D721Med (cell line): ENCODE measurements around the gene TNFRSF6B.
"Not testable (repeated sequence)": the region's sequence is repeated elsewhere in the genome, so short reads cannot be mapped to it uniquely, and the experiment has no call there.

Experiments
- DNase-seq: peaks from one replicate; pipeline ENCODE4 v3.0.0; 2011; ENCODE audit warnings: low spot score; ENCODE audit not compliant: insufficient read length
- FAIRE-seq: peaks from 2 replicates; lab custom pipeline; 2011; peaks lifted over from hg19 to GRCh38; lab: Jason Lieb, UNC
- TF ChIP-seq, protein P1 (sequence below): IDR thresholded peaks from 2 replicates; pipeline ENCODE4 v1.5.1; 2012; ENCODE audit warnings: mild to moderate bottlenecking, control low read depth; ENCODE audit not compliant: insufficient read depth; ENCODE audit errors: missing control alignments

Gene TNFRSF6B

DNA sequence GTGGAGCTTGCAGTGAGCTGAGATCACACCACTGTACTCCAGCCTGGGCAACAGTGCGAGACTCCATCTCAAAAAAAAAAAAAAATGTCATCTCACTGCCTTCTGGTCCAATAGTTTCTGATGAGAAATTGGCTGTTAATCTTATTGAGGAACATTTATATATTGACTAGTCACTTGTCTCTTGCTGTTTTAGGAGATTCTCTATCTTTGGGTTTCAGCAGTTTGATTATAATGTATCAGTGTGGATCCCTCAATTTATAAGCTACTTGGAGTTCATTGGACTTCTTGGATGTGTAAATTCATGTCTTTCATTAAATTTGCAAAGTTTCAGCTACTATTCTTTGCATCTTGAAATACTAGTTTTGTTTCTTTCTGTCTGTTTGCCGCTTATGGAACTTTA, 22.5 kb downstream of the TNFRSF6B start:
- TF ChIP-seq, protein P1, sequence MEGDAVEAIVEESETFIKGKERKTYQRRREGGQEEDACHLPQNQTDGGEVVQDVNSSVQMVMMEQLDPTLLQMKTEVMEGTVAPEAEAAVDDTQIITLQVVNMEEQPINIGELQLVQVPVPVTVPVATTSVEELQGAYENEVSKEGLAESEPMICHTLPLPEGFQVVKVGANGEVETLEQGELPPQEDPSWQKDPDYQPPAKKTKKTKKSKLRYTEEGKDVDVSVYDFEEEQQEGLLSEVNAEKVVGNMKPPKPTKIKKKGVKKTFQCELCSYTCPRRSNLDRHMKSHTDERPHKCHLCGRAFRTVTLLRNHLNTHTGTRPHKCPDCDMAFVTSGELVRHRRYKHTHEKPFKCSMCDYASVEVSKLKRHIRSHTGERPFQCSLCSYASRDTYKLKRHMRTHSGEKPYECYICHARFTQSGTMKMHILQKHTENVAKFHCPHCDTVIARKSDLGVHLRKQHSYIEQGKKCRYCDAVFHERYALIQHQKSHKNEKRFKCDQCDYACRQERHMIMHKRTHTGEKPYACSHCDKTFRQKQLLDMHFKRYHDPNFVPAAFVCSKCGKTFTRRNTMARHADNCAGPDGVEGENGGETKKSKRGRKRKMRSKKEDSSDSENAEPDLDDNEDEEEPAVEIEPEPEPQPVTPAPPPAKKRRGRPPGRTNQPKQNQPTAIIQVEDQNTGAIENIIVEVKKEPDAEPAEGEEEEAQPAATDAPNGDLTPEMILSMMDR: no peak
- DNase-seq: no peak
- FAIRE-seq: no peak

DNA sequence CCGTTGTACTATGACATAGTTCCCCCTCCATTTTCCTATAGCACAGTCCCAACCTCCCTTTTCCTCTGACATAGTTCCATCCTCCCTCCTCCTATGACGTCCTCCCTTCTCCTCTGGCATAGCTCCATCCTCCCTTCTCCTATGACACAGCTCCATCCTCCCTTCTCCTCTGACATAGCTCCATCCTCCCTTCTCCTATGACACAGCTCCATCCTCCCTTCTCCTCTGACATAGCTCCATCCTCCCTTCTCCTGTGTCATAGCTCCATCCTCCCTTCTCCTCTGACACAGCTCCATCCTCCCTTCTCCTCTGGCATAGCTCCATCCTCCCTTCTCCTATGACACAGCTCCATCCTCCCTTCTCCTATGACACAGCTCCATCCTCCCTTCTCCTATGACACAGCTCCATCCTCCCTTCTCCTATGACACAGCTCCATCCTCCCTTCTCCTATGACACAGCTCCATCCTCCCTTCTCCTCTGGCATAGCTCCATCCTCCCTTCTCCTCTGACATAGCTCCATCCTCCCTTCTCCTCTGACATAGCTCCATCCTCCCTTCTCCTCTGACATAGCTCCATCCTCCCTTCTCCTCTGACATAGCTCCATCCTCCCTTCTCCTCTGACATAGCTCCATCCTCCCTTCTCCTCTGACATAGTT, 26.6 kb downstream of the TNFRSF6B start:
- not testable (repeated sequence) for DNase-seq, FAIRE-seq

GRCh38 chr20:63730189-63730733, 33.8 kb downstream of the TNFRSF6B start:
- not testable (repeated sequence) for DNase-seq, FAIRE-seq

DNA sequence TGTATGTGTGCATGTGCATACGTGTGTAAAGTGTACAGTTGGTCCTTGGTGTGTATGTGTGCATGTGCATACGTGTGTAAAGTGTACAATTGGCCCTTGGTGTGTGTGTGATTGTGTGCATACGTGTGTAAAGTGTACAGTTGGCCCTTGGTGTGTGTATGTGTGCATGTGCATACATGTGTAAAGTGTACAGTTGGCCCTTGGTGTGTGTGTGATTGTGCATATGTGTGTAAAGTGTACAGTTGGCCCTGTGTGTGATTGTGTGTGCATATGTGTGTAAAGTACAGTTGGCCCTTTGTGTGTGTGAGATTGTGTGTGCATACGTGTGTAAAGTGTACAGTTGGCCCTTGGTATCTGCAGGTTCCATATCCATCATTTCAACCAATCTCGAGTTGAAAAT, 35.0 kb downstream of the TNFRSF6B start:
- FAIRE-seq (no peak), DNase-seq (no peak)
- TF ChIP-seq, protein P1: no peak

DNA sequence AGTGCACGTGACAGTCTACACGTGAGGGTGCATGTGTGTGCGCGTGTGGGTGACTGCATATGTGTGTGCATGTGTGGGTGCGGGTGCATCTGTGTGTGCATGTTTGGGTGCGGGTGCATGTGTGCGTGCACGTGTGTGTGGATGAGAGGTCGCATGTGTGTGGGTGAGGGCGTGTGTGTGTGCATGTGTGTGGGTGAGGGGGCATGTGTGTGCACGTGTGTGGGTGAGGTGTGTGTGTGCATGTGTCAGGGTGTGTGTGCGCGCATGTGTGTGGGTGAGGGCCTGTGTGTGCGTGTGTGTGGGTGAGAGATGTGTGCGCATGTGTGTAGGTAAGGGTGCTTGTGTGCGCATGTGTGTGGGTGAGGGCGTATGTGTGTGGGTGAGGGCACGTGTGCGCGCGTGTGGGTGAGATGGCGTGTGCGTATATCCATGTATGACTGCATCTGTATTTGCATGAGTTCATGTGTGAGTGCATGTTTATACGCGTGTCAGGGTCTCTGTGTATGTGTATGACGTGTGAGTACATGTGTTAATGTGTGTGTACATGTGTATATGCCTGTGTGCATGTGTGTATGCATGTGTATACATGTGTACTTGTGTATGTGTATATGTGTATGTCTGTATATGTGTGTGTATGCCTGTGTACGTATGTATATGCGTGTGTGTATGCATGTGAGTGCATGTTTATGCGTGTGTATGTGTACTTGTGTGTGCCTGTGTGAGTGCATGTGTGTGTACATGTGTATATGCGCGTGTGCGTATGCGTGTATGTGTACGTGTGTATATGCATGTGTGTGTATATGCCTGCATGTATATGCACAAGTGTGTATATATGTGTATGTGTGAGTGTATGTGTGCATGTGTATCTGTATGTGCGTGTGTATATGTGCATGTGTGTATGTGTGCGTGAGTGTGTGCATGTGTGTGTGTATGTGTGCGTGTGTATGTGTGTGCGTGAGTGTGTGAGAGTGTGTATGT, 36.0 kb downstream of the TNFRSF6B start:
- TF ChIP-seq, protein P1: no peak
- no peak for FAIRE-seq
- DNase-seq: no peak

DNA sequence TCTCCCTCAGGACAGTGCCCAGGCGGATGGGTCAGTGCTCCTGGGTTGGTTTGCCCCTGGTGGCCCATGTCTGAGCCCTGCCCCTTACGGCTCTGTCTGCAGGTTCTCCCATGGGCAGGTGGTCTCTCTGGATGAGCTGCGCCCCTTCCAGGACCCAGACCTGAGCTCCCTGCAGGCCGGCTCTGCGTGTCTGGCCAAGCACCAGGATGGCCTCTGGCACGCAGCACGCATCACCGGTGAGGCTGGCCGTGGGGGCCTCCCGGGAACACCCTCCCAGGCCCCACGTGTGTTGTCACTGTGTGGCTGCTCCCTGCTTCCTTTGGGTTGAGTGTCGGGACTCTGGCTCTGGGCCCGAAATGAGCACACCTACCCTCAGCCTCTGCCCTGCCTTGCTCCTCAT, 36.7 kb downstream of the TNFRSF6B start:
- DNase-seq (no peak), FAIRE-seq (no peak)
- TF ChIP-seq, protein P1: no peak

DNA sequence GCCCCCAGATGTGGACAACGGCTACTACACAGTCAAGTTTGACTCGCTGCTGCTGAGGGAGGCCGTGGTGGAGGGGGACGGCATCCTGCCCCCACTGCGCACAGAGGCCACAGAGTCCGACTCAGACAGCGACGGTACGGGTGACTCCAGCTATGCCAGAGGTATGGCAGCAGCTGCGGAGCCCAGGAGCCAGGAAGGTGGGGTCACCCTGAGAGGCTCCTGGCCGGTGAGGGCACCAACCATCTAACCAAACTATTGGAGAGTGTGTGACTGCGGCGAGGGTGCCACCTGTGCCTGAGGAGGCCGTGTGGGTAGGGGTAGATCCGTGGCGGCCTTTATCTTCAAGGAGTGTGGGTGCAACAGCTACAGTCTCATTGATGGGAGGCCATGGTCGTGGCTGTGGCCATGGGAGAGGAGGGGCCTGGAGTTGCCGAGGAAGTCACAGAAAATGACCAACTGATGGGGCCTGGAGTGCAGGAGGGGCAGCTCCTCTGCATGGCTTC, 37.2 kb downstream of the TNFRSF6B start:
- TF ChIP-seq, protein P1: no peak
- DNase-seq (no peak), FAIRE-seq (no peak)
